Heart left ventricle (tissue), 16 donors: ENCODE measurements around the gene CELF2. TPM values are rescaled to one million over a fixed set of nuclear protein-coding genes. Genes with fewer than 3 reads are reported as not detected.
A peak's percentile ranks its signal among the peaks of the same experiment; 100 is the strongest.

Experiments used
- ATAC-seq, 4 donors: fragments of 200-7000 bp; cut with Tn5 transposase; one replicate each; pipeline ENCODE4 v1.9.1; 2020 to 2022; ENCODE audit warnings: moderate library complexity in 4 of 4, mild to moderate bottlenecking in 3 of 4, moderate number of reproducible peaks in 1 of 4
- DNase-seq, 5 donors: peaks; one replicate each; pipeline ENCODE4 v3.0.0-alpha.2; 2020
- H3K27ac ChIP-seq, 12 donors: fragments of 200-600 bp; sonication (generic) in 4 of 12; one replicate each; pipeline versions ENCODE4 v1.5.0 to v1.8.0; 2016 to 2022; ENCODE audit warnings: mild to moderate bottlenecking in 2 of 12
- H3K27me3 ChIP-seq, 9 donors: fragments of 200-600 bp; sonication (generic) in 2 of 9; one replicate each; pipeline versions ENCODE4 v1.5.1 to v1.8.0; 2016 to 2022; ENCODE audit warnings: mild to moderate bottlenecking in 3 of 9
- H3K36me3 ChIP-seq, 9 donors: fragments of 200-600 bp; sonication (generic) in 2 of 9; one replicate each; pipeline versions ENCODE4 v1.5.0 to v1.8.0; 2018 to 2022; ENCODE audit warnings: mild to moderate bottlenecking in 2 of 9
- H3K4me1 ChIP-seq, 12 donors: fragments of 200-600 bp; sonication (generic) in 4 of 12; one replicate each; pipeline versions ENCODE4 v1.5.0 to v1.8.0; 2016 to 2022; ENCODE audit warnings: mild to moderate bottlenecking in 3 of 12
- H3K4me3 ChIP-seq, 12 donors: fragments of 200-600 bp; sonication (generic) in 4 of 12; one replicate each; pipeline versions ENCODE4 v1.5.0 to v1.8.0; 2017 to 2022; ENCODE audit warnings: mild to moderate bottlenecking in 9 of 12, moderate library complexity in 4 of 12
- H3K9me3 ChIP-seq, 12 donors: fragments of 200-600 bp; sonication (generic) in 4 of 12; one replicate each; pipeline versions ENCODE4 v1.5.0 to v1.8.0; 2016 to 2022; ENCODE audit warnings: mild to moderate bottlenecking in 1 of 12
- CTCF ChIP-seq, 12 donors: fragments of 200-600 bp; sonication (generic) in 4 of 12; IDR thresholded peaks; one replicate each; pipeline versions ENCODE4 v1.5.0 to v1.8.0; 2018 to 2022; ENCODE audit warnings: antibody characterized with exemption in 12 of 12, mild to moderate bottlenecking in 5 of 12
- POLR2A ChIP-seq, 2 donors: fragments of 450-650 bp; IDR thresholded peaks; one replicate each; pipeline ENCODE4 v1.6.1; 2017; ENCODE audit warnings: antibody characterized with exemption in 2 of 2, mild to moderate bottlenecking in 2 of 2, moderate library complexity in 2 of 2
- WGBS, 4 donors: extraction: QIAGEN DNeasy Blood & Tissue Kit in 2 of 4; methylation state at CpG; one replicate each; pipeline versions ENCODE4 v1.1.5 to v1.1.7; 2013 to 2018; 5-methylcytosine and 5-hydroxymethylcytosine counted together
- intact Hi-C, 10 donors: fragments of 100-400 bp; cut with DNase I; formaldehyde crosslinking; loops; one replicate each; pipeline versions ENCODE4 v1.11.1 to v1.14.2; 2022
- polyA plus RNA-seq, 2 donors: library from polyadenylated mRNA; stranded (reverse); fragments of 200-250 nt; gene quantifications; one replicate each; pipeline ENCODE4 v1.2.3, GENCODE V29; 2013
- total RNA-seq, 9 donors: library from RNA; depleted of rRNA in 2 of 9; stranded (reverse); fragments of >200 nt in 2 of 9; fragmentation: NEBNext Ultra II Directional in 3 of 9; extraction: Animal tissue kit (Norgen Biotek cat#: 25700) in 3 of 9; gene quantifications; one replicate each; pipeline versions ENCODE4 v1.1.0 to v1.2.4, GENCODE V29; 2016 to 2023
- donor health status: ischemic (EF 13 %, LVEDD 7.1; RV severe dilation, severe dysfunction).
- donor health status: healthy with polysubstance abuse.
- donor health status: DM: no; HTN: yes; CAD: no.
- donor health status: DM: no; HTN: no; CAD: no.
- donor health status: ischemic (EF 25% LVEDD 6.9; RV normal size, moderate dysfunction).
- donor health status: ischemic (EF 25% LVEDD 5.7; RV mildly dilated, moderate dysfunction).
- donor health status: healthy.
- donor health status: DM: yes; HTN: yes; CAD: no.
- donor health status: ischemic (EF 35%, LVEDD 5.7; RV mildly dilated, moderate dysfunction).
- donor health status: nonischemic (EF 11% LVEDD 7.7; RV severe dilation, severe dysfunction).
- donor health status: DM: yes; HTN: yes; CAD: no.
- donor health status: PGD.
- donor health status: ischemic (EF 29% LVEDD 5.4; RV normal size, mild dysfunction).
- donor health status: nonischemic (EF 23%, LVEDD 6.1; RV moderate dilation, normal function).

CELF2 gene
- total and polyA plus RNA-seq, 11 donors, result 14.2 to 103 (median 67.1) TPM

GRCh38 chr10:11085545-11085944 is 67.9 kb downstream of the CELF2 start:
- H3K4me1 ChIP-seq, result peaks cover 0 to 73% (median 31%) of the 10 kb centered on the region in 12 donors
- no peaks in the 10 kb centered on the region for H3K36me3 ChIP-seq
- ATAC-seq (no peak), DNase-seq (no peak)
- peak overlapping the region in 10 of 12 donors; percentile 44 to 82 (median 61) for H3K27ac ChIP-seq
- no peak for TF ChIP-seq POLR2A (IDR thresholded peaks at IDR 0.05)
- no peak for TF ChIP-seq CTCF (IDR thresholded peaks at IDR 0.05)
- H3K27me3 ChIP-seq, result no peaks in the 10 kb centered on the region
- intact Hi-C loops, result no loop called here
- 66 to 76% (median 75%) methylated on average over 4 of the region's 4 CpGs for WGBS, 4 donors
- no peaks in the 10 kb centered on the region for H3K9me3 ChIP-seq
- H3K4me3 ChIP-seq, result no peak overlapping the region

- no peaks in the 10 kb centered on the region for H3K9me3 ChIP-seq
- peak overlapping the region in 11 of 12 donors; percentile 44 to 82 (median 57) for H3K27ac ChIP-seq
- no peaks in the 10 kb centered on the region for H3K36me3 ChIP-seq
- ATAC-seq (peak; percentile 89 to 93 (median 92)), DNase-seq (peak in 4 of 5 donors; percentile 60 to 81 (median 76))
- intact Hi-C loops, result no loop called here
- no peaks in the 10 kb centered on the region for H3K27me3 ChIP-seq
- TF ChIP-seq POLR2A (IDR thresholded peaks at IDR 0.05), result no peak
- no peak for TF ChIP-seq CTCF (IDR thresholded peaks at IDR 0.05)
- peaks cover 0 to 65% (median 27%) of the 10 kb centered on the region in 12 donors for H3K4me1 ChIP-seq
- H3K4me3 ChIP-seq, result no peak overlapping the region
- 34 to 51% (median 42%) methylated on average over 13 of the region's 13 CpGs for WGBS, 4 donors
These were observed 68.6 kb downstream of the CELF2 start for GRCh38 chr10:11086177-11086840.

GRCh38 chr10:11087372-11087771 is 69.7 kb downstream of the CELF2 start:
- peak in 2 of 4 donors; percentile 50 to 64 for ATAC-seq
- intact Hi-C loops, result no loop called here

More at GRCh38 chr10:11087372-11087771, 69.7 kb downstream of the CELF2 start:
- H3K9me3 ChIP-seq, result no peaks in the 10 kb centered on the region
- peak in 1 of 5 donors; percentile 38 for DNase-seq
- peaks cover 0 to 57% (median 19%) of the 10 kb centered on the region in 12 donors for H3K4me1 ChIP-seq
- H3K4me3 ChIP-seq, result no peak overlapping the region
- H3K36me3 ChIP-seq, result no peaks in the 10 kb centered on the region
- no peaks in the 10 kb centered on the region for H3K27me3 ChIP-seq
- TF ChIP-seq POLR2A (IDR thresholded peaks at IDR 0.05), result no peak
- no peak for TF ChIP-seq CTCF (IDR thresholded peaks at IDR 0.05)
- WGBS, 4 donors, result 60 to 71% (median 62%) methylated on average over 9 of the region's 9 CpGs
- H3K27ac ChIP-seq, result peak overlapping the region in 10 of 12 donors; percentile 7 to 82 (median 58)
